ENCODE results near the gene SOCS6.

- TF ChIP-seq CTCF (IDR thresholded peaks at IDR 0.05; ENCODE audit: borderline replicate concordance, extremely low read depth, low read length, poor library complexity, severe bottlenecking): no peak
- no peak for TF ChIP-seq EZH2 (IDR thresholded peaks at IDR 0.05; ENCODE audit: borderline replicate concordance, low read depth, low read length, severe bottlenecking)
Measured at GRCh38 chr18:70294471-70295191, 5.8 kb downstream of the SOCS6 start.

Data from DND-41 (cell line).